ENCODE results near the gene KCNE2.
"Not testable (repeated sequence)": the region's sequence is repeated elsewhere in the genome, so short reads cannot be mapped to it uniquely, and the experiment has no call there.

KCNE2 gene

DNA sequence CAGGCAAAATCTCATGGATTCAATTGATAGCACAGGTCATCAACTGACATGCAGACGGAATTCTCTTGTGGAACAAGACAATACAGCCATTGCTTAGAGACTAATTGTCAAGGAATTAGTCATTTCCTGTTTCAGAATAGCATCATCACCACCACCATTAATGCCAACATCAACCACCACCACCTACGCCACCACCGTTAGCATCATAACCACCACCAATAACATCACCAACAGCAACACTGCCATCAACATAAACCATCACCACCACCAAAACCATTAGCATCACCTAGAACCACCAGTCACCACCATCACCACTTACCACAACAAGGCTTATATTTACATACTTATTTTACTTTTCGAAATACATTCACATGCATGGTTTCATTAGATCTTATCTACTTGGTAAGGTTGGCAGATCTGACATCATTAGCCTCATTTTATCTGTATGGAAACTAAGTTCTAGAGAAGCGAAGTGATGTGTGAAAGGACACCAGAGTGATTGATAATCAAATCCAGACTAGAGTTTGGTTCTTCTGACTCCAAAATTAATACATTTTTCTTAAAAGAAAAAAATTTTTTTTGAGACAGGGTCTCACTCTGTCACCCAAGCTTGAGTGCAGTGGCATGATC, 53.8 kb downstream of the KCNE2 start:
- not testable (repeated sequence) for DNase-seq (ENCODE audit: low spot score)
